HFF-Myc (cell line): ENCODE data around the gene AFF2.

Source experiments
- DNase-seq: peaks from one replicate; pipeline ENCODE4 v3.0.0-alpha.2; 2011; ENCODE audit warnings: low read depth; ENCODE audit errors: extremely low read depth
- H3K4me3 ChIP-seq: replicated peaks from 2 replicates; pipeline ENCODE4 v1.5.1; 2011; ENCODE audit warnings: low read depth, mild to moderate bottlenecking, control low read depth, low read length
- CTCF ChIP-seq: IDR thresholded peaks from 2 replicates; pipeline ENCODE4 v1.5.1; 2012; ENCODE audit warnings: mild to moderate bottlenecking, low read depth, low read length, control low read depth; ENCODE audit errors: missing control alignments

AFF2 gene

DNA sequence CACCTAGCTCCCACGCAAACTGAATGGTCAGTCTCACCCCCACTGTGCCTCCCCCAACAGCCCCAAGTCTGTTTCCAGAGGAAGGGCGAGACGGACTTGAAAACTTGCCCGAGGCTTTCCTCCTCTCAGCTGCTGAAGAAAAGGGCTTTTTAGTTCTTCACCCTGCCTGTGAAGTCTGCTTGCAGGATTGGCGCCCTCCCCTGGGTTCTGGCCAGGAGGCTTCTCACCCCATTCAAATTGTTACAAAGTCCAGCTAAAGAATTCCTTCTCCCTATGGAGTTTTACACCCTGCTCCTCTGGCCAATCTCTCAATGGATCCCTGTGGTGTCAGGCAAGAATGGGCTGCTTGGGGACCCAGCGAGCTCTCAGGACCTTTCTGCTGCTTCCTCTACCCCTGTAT is 241.0 kb downstream of the AFF2 start:
- H3K4me3 ChIP-seq = no peak overlapping the region
- no peak for DNase-seq
- TF ChIP-seq CTCF = no peak

- DNase-seq = no peak
- no peak for TF ChIP-seq CTCF
- no peak overlapping the region for H3K4me3 ChIP-seq
Measured at GRCh38 chrX:148755111-148755510, 254.7 kb downstream of the AFF2 start.

DNA sequence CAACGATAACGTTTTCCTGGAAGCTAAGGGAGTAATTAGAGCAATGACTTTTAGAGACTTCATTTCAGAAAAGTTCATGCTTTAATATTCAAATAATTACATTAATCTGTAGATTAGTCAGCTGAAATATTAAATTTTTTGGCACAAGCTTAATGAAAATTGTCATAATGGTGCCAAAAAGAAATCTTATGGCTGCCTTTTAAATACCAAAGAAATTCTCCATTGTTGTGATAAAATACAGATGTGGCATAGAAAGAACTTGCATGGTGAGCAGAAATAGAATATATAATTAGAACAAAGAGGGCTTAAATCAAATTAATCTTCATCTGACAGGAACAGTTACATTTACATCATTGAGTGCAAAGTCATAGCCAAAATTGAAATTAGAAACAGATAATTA is 263.5 kb downstream of the AFF2 start:
- TF ChIP-seq CTCF = no peak
- no peak for DNase-seq

DNA sequence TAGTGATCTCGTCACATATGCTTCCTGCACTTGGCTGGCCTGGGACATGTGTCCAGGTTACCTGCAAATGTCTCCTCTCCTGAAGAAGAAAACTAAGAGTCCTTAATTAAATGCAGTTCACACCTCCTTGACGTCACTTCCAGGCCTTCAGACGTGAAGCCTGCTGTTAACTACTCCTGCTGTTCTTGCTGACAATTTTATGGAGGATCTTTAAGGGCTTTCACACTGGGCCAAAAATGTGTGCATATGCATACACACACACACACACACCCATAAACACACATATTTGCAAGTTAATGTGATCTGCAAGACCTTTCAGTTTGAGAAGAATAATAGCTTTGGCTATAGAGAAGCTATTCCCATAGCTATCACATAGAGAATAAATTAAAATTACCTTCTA is 267.9 kb downstream of the AFF2 start:
- no peak for TF ChIP-seq CTCF
- no peak overlapping the region for H3K4me3 ChIP-seq
- no peak for DNase-seq

More for the DNA sequence above, 263.5 kb downstream of the AFF2 start:
- H3K4me3 ChIP-seq = no peak overlapping the region

DNA sequence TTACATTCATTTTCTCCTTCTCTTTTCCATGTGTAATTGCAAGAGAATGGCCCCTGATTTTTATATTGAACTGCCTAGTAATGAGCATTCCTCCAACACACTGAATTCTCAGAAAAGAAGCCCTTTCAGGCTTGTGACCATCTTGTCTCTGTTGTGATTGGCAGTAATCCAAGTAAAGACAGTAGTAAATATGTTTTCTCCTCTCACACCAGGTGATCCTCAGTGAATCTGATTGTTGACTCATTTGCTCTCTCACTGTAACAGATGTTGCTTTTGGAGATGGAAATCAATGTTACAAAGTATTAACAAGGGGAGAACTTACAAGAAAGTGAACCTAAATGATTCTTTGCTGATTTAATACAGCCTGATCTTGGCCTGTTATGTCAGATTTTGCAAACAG is 271.0 kb downstream of the AFF2 start:
- no peak for DNase-seq
- TF ChIP-seq CTCF = no peak
- no peak overlapping the region for H3K4me3 ChIP-seq

DNA sequence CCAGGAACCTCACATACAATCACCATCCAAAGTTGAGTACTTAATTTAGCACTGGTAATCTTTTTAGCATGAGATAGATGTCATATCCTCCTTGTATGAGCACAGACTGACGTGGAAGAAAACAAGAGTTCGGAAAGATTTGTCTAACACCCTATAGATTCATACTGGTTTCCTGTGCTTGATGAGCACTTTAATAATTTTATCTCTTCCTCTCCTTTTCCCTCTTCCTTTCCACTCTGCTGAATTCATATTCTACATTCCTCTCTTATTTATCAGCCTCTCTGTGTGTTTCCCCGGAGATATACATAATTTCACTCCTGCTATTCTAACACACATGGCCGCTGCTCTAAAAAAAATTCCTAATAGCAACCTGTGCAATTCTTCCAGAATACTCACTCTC is 273.9 kb downstream of the AFF2 start:
- no peak for DNase-seq
- no peak overlapping the region for H3K4me3 ChIP-seq
- no peak for TF ChIP-seq CTCF

DNA sequence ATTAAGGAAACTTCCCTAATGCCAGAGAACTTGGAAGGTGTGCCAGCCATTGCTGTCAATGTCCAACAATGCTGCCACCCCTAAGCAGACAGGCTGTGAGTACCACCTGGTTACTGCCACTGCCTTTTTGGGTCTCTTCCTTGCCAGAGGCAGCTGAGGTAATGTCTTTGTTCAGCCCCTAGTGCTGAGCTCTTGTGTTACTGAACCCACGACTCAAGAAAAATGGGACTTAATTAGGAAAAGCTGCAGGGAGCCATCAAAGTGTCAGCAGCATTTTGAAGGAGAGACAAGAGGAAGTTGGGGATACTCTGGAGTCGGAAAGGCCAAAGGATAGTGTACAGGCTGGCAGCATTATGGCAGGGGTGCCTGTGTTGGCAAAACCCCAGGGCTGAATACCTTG is 283.7 kb downstream of the AFF2 start:
- no peak overlapping the region for H3K4me3 ChIP-seq
- no peak for DNase-seq
- no peak for TF ChIP-seq CTCF
